Body of pancreas (tissue), 4 donors: Measurements from ENCODE around the gene SLC4A7.

Source experiments
- CTCF ChIP-seq, 7 experiments: fragments of 450-650 bp in 4 of 7; fragments of 200-600 bp in 3 of 7; sonication (generic) in 3 of 7; IDR thresholded peaks; one replicate each; pipeline ENCODE4 v1.5.1; 2016 to 2019; ENCODE audit warnings: antibody characterized with exemption in 7 of 7
- POLR2A ChIP-seq, 3 donors: fragments of 450-650 bp; IDR thresholded peaks; one replicate each; pipeline ENCODE4 v1.6.1; 2016; ENCODE audit warnings: antibody characterized with exemption in 3 of 3, mild to moderate bottlenecking in 2 of 3

DNA sequence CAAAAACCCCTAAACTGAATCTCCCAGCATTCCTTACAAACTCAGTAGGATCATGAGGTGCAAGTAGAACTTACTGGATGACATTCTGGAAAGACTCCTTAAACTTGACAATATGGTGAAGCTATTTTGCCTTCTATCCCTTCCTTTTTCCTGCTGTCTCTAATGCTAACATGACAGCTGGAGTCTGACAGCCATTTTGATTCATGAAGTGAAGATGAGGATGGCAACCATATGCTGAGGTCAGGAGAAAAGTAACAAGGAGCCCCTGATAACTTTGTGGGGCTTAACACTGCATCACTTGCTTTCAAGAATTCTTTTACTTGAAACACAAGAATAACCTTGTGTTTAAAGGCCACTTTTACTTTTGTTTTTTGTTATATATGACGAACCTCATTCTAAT, 100.0 kb downstream of the SLC4A7 start:
- TF ChIP-seq CTCF (IDR thresholded peaks at IDR 0.05) (no peak), POLR2A (IDR thresholded peaks at IDR 0.05) (no peak)
